MM.1S (cell line): Measurements from ENCODE around the gene CEACAM5.

Experiments
- DNase-seq: peaks from one replicate; pipeline ENCODE4 v3.0.0-alpha.2; 2015
- H2AFZ ChIP-seq: fragments of 300-600 bp; sonication (generic); 2 replicates; pipeline ENCODE4 v1.6.0; 2016; ENCODE audit warnings: antibody characterized with exemption, low read length
- H3F3A ChIP-seq: fragments of 300-600 bp; sonication (generic); 2 replicates; pipeline ENCODE4 v1.6.1; 2016; ENCODE audit warnings: mild to moderate bottlenecking, antibody characterized with exemption, low read length, moderate library complexity, mixed read lengths; ENCODE audit not compliant: insufficient read depth
- H3K27ac ChIP-seq: fragments of 300-600 bp; sonication (generic); 2 replicates; pipeline ENCODE4 v1.5.1; 2016; ENCODE audit warnings: mild to moderate bottlenecking, low read length
- H3K27me3 ChIP-seq: fragments of 300-600 bp; sonication (generic); replicated peaks from 2 replicates; pipeline ENCODE4 v1.6.0; 2016; ENCODE audit warnings: low read length; ENCODE audit not compliant: insufficient read depth
- H3K36me3 ChIP-seq: fragments of 300-600 bp; sonication (generic); replicated peaks from 2 replicates; pipeline ENCODE4 v1.6.1; 2016; ENCODE audit warnings: mild to moderate bottlenecking, low read length, mixed read lengths; ENCODE audit not compliant: insufficient read depth
- H3K4me1 ChIP-seq: fragments of 300-600 bp; sonication (generic); 2 replicates; pipeline ENCODE4 v1.6.1; 2016; ENCODE audit warnings: low read length, mixed read lengths
- H3K4me2 ChIP-seq: fragments of 300-600 bp; sonication (generic); 2 replicates; pipeline ENCODE4 v1.6.0; 2016; ENCODE audit warnings: low read depth, low read length
- H3K4me3 ChIP-seq: fragments of 300-600 bp; sonication (generic); 2 replicates; pipeline ENCODE4 v1.5.1; 2016; ENCODE audit warnings: low read length, mixed read lengths
- H3K79me2 ChIP-seq: fragments of 300-600 bp; sonication (generic); 2 replicates; pipeline ENCODE4 v1.6.1; 2016; ENCODE audit warnings: mixed run types, low read length, mixed read lengths
- H3K9ac ChIP-seq: fragments of 300-600 bp; sonication (generic); 2 replicates; pipeline ENCODE4 v1.6.1; 2016; ENCODE audit warnings: low read length, mixed read lengths
- H3K9me2 ChIP-seq: fragments of 300-600 bp; sonication (generic); replicated peaks from 2 replicates; pipeline ENCODE4 v1.6.1; 2016; ENCODE audit warnings: mild to moderate bottlenecking, low read length, mixed read lengths; ENCODE audit not compliant: insufficient read depth
- H3K9me3 ChIP-seq: fragments of 300-600 bp; sonication (generic); replicated peaks from 2 replicates; pipeline ENCODE4 v1.6.1; 2016; ENCODE audit warnings: mild to moderate bottlenecking, low read length, mixed read lengths; ENCODE audit not compliant: insufficient read depth
- H4K20me1 ChIP-seq: fragments of 300-600 bp; sonication (generic); 2 replicates; pipeline ENCODE4 v1.6.1; 2016; ENCODE audit warnings: mild to moderate bottlenecking, low read length, moderate library complexity, mixed read lengths; ENCODE audit not compliant: insufficient read depth
- EZH2 ChIP-seq: fragments of 300-600 bp; sonication (generic); optimal IDR thresholded peaks from 2 replicates; pipeline ENCODE3; 2017; ENCODE audit warnings: low read depth, mild to moderate bottlenecking, antibody characterized with exemption, low read length, mixed read lengths
- EZH2phosphoT487 ChIP-seq: fragments of 300-600 bp; sonication (generic); IDR thresholded peaks from 2 replicates; pipeline ENCODE4 v1.6.1; 2018; ENCODE audit warnings: antibody characterized with exemption, low read length
- TF ChIP-seq, protein P1 (sequence below): fragments of 300-600 bp; sonication (generic); IDR thresholded peaks from 2 replicates; pipeline ENCODE4 v1.5.1; 2016; ENCODE audit warnings: antibody characterized with exemption, low read length, mixed read lengths

Gene CEACAM5

DNA sequence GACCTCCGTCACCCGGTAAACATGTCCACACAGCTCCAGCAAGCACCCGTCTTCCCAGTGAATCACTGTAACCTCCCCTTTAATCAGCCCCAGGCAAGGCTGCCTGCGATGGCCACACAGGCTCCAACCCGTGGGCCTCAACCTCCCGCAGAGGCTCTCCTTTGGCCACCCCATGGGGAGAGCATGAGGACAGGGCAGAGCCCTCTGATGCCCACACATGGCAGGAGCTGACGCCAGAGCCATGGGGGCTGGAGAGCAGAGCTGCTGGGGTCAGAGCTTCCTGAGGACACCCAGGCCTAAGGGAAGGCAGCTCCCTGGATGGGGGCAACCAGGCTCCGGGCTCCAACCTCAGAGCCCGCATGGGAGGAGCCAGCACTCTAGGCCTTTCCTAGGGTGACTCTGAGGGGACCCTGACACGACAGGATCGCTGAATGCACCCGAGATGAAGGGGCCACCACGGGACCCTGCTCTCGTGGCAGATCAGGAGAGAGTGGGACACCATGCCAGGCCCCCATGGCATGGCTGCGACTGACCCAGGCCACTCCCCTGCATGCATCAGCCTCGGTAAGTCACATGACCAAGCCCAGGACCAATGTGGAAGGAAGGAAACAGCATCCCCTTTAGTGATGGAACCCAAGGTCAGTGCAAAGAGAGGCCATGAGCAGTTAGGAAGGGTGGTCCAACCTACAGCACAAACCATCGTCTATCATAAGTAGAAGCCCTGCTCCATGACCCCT is 9.0 kb upstream of the CEACAM5 start:
- Histone ChIP-seq H3K27ac (no peak overlapping the region), H3K36me3 (no peaks in the 10 kb centered on the region), H3K9ac (no peak overlapping the region), H3K4me2 (no peak overlapping the region), H3K4me1 (no peaks in the 10 kb centered on the region), H3K79me2 (no peaks in the 10 kb centered on the region), H3K27me3 (peaks cover 68% of the 10 kb centered on the region), H4K20me1 (no peaks in the 10 kb centered on the region), H3K9me2 (no peaks in the 10 kb centered on the region), H3K4me3 (no peak overlapping the region), H3K9me3 (no peaks in the 10 kb centered on the region), H3F3A (no peaks in the 10 kb centered on the region), H2AFZ (no peak overlapping the region)
- no peak for DNase-seq
- TF ChIP-seq, protein P1, sequence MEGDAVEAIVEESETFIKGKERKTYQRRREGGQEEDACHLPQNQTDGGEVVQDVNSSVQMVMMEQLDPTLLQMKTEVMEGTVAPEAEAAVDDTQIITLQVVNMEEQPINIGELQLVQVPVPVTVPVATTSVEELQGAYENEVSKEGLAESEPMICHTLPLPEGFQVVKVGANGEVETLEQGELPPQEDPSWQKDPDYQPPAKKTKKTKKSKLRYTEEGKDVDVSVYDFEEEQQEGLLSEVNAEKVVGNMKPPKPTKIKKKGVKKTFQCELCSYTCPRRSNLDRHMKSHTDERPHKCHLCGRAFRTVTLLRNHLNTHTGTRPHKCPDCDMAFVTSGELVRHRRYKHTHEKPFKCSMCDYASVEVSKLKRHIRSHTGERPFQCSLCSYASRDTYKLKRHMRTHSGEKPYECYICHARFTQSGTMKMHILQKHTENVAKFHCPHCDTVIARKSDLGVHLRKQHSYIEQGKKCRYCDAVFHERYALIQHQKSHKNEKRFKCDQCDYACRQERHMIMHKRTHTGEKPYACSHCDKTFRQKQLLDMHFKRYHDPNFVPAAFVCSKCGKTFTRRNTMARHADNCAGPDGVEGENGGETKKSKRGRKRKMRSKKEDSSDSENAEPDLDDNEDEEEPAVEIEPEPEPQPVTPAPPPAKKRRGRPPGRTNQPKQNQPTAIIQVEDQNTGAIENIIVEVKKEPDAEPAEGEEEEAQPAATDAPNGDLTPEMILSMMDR = no peak
- TF ChIP-seq EZH2 = no peak
- TF ChIP-seq EZH2phosphoT487 = no peak

DNA sequence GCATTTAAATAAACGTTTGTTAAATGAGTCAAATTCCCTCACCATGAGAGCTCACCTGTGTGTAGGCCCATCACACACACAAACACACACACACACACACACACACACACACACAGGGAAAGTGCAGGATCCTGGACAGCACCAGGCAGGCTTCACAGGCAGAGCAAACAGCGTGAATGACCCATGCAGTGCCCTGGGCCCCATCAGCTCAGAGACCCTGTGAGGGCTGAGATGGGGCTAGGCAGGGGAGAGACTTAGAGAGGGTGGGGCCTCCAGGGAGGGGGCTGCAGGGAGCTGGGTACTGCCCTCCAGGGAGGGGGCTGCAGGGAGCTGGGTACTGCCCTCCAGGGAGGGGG is 8.5 kb upstream of the CEACAM5 start:
- H3K4me2 ChIP-seq = no peak overlapping the region
- H3K9me3 ChIP-seq = no peaks in the 10 kb centered on the region
- no peak overlapping the region for H3K27ac ChIP-seq
- no peaks in the 10 kb centered on the region for H4K20me1 ChIP-seq
- no peaks in the 10 kb centered on the region for H3K4me1 ChIP-seq
- H2AFZ ChIP-seq = no peak overlapping the region
- H3F3A ChIP-seq = no peaks in the 10 kb centered on the region
- no peak overlapping the region for H3K4me3 ChIP-seq
- DNase-seq = no peak
- H3K79me2 ChIP-seq = no peaks in the 10 kb centered on the region
- no peaks in the 10 kb centered on the region for H3K36me3 ChIP-seq
- H3K27me3 ChIP-seq = peaks cover 74% of the 10 kb centered on the region
- TF ChIP-seq, protein P1 = no peak
- TF ChIP-seq EZH2phosphoT487 (no peak), EZH2 (no peak)
- H3K9me2 ChIP-seq = no peaks in the 10 kb centered on the region
- no peak overlapping the region for H3K9ac ChIP-seq

- H3K4me2 ChIP-seq = no peak overlapping the region
- H3K4me3 ChIP-seq = no peak overlapping the region
- no peaks in the 10 kb centered on the region for H3K36me3 ChIP-seq
- no peak for DNase-seq
- no peaks in the 10 kb centered on the region for H3F3A ChIP-seq
- no peak for TF ChIP-seq EZH2phosphoT487
- TF ChIP-seq EZH2 = no peak
- TF ChIP-seq, protein P1 = no peak
- H3K9me3 ChIP-seq = no peaks in the 10 kb centered on the region
- no peaks in the 10 kb centered on the region for H3K9me2 ChIP-seq
- no peaks in the 10 kb centered on the region for H3K4me1 ChIP-seq
- no peak overlapping the region for H2AFZ ChIP-seq
- H3K9ac ChIP-seq = no peak overlapping the region
- peaks cover 80% of the 10 kb centered on the region for H3K27me3 ChIP-seq
- no peaks in the 10 kb centered on the region for H3K79me2 ChIP-seq
- no peak overlapping the region for H3K27ac ChIP-seq
- no peaks in the 10 kb centered on the region for H4K20me1 ChIP-seq
Measured at GRCh38 chr19:41700381-41701195, 7.8 kb upstream of the CEACAM5 start.
